OCI-LY3 (cell line): ENCODE data around the gene GRM8.
"Not testable (repeated sequence)": the region's sequence is repeated elsewhere in the genome, so short reads cannot be mapped to it uniquely, and the experiment has no call there.

Source experiments
- EZH2phosphoT487 ChIP-seq: fragments of 200-600 bp; shearing (Covaris generic); IDR thresholded peaks from 2 replicates; pipeline ENCODE4 v1.6.1; 2018; ENCODE audit warnings: antibody characterized with exemption, mixed run types, low read depth
- TF ChIP-seq, protein P1 (sequence below): fragments of 200-600, 300-600 bp; sonication (generic); IDR thresholded peaks from 2 replicates; pipeline ENCODE4 v1.5.1; 2014; ENCODE audit warnings: antibody characterized with exemption, low read length, low read depth

DNA sequence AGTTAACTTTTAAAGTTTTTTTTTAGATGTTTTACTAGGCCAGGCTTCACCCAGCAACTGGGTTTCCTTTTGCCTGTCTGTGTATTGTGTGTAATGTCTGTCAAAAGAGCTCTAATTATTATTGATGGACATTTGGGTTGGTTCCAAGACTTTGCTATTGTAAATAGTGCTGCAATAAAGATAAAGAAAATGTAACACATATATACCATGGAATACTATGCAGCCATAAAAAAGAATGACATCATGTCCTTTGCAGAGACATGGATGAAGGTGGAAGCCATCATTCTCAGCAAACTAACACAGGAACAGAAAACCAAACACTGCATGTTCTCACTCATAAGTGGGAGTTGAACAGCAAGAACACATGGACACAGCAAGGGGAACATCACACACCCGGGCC lies 584.0 kb downstream of the GRM8 start:
- TF ChIP-seq, protein P1, sequence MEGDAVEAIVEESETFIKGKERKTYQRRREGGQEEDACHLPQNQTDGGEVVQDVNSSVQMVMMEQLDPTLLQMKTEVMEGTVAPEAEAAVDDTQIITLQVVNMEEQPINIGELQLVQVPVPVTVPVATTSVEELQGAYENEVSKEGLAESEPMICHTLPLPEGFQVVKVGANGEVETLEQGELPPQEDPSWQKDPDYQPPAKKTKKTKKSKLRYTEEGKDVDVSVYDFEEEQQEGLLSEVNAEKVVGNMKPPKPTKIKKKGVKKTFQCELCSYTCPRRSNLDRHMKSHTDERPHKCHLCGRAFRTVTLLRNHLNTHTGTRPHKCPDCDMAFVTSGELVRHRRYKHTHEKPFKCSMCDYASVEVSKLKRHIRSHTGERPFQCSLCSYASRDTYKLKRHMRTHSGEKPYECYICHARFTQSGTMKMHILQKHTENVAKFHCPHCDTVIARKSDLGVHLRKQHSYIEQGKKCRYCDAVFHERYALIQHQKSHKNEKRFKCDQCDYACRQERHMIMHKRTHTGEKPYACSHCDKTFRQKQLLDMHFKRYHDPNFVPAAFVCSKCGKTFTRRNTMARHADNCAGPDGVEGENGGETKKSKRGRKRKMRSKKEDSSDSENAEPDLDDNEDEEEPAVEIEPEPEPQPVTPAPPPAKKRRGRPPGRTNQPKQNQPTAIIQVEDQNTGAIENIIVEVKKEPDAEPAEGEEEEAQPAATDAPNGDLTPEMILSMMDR, result not testable (repeated sequence)
- not testable (repeated sequence) for TF ChIP-seq EZH2phosphoT487
